ENCODE data around the gene LIG4. TPM values are rescaled to one million over a fixed set of nuclear protein-coding genes. Genes with fewer than 3 reads are reported as not detected.

LIG4 gene
- total and polyA plus RNA-seq, 9 of the 15 experiments (the other 6 are each of a cell fraction or from before 2014, with no cell fraction given), result 1.5 to 7.8 (median 5.1) TPM

GRCh38 chr13:108218044-108218974 lies 3.0 kb upstream of the LIG4 start, which contains the start of gene ABHD13 (continued):
- TF ChIP-seq FOXJ3 (CRISPR knock-in tag; IDR thresholded peaks at IDR 0.05) (no peak), TAF1 (IDR thresholded peaks at IDR 0.05; ENCODE audit: control insufficient read depth, extremely low read depth, insufficient read depth, low read length, severe bottlenecking) (peak; percentile 79), HNRNPL (IDR thresholded peaks at IDR 0.05; ENCODE audit: low read depth, low read length) (no peak), L3MBTL2 (IDR thresholded peaks at IDR 0.05) (peak; percentile 59), RCOR1 (IDR thresholded peaks at IDR 0.05; ENCODE audit: borderline replicate concordance in 1 of 2, low read depth in 2 of 2, low read length in 2 of 2) (peak in 1 of 2 experiments; percentile 24; a peak in 1 of 4 replicates), ZBTB7A (IDR thresholded peaks at IDR 0.05; ENCODE audit: borderline replicate concordance, control insufficient read depth, low read depth, low read length) (peak; percentile 18; the same call in 1 of the 2 replicates), KLF10 (CRISPR knock-in tag; IDR thresholded peaks at IDR 0.05) (no peak), ZFX (CRISPR knock-in tag; IDR thresholded peaks at IDR 0.05) (peak; percentile 89), STAT5A (IDR thresholded peaks at IDR 0.05; ENCODE audit: borderline replicate concordance, low read length) (no peak), KDM4B (IDR thresholded peaks at IDR 0.05; ENCODE audit: borderline replicate concordance in 2 of 2, low read depth in 1 of 2) (0 out of 4 replicates have a peak, but pooled peaks of 1 of the 2 experiments have one; percentile 75), CUX1 (CRISPR knock-in tag; IDR thresholded peaks at IDR 0.05) (no peak), NCOA1 (IDR thresholded peaks at IDR 0.05; ENCODE audit: low read depth) (peak; percentile 91)
